K562 (cell line): ENCODE data around the gene ENTREP1. TPM values are rescaled to one million over a fixed set of nuclear protein-coding genes. Genes with fewer than 3 reads are reported as not detected.

Experiments
- BACH1 ChIP-seq: fragments of 200-800 bp; sonication (Bioruptor generic); IDR thresholded peaks from 2 replicates; pipeline ENCODE4 v1.6.1; 2016; ENCODE audit warnings: missing genetic modification characterization, missing compliant biosample characterization
- ELF1 ChIP-seq: fragments of 200-800 bp; sonication (Bioruptor generic); IDR thresholded peaks from 2 replicates; pipeline ENCODE4 v1.6.1; 2016; ENCODE audit warnings: missing genetic modification characterization, missing compliant biosample characterization
- ERF ChIP-seq: fragments of 450-650 bp; formaldehyde crosslinking; IDR thresholded peaks from 2 replicates; pipeline ENCODE4 v1.4.0; 2020; ENCODE audit warnings: mild to moderate bottlenecking, mixed read lengths
- FOSL1 ChIP-seq: fragments of 200-800 bp; sonication (Bioruptor generic); conservative IDR thresholded peaks from 2 replicates; pipeline ENCODE4 v1.6.1; 2016; ENCODE audit warnings: missing genetic modification characterization, missing compliant biosample characterization
- GABPA ChIP-seq: fragments of 200-800 bp; sonication (Bioruptor generic); conservative IDR thresholded peaks from 2 replicates; pipeline ENCODE4 v1.6.1; 2016; ENCODE audit warnings: low read depth, missing genetic modification characterization, missing compliant biosample characterization
- HDAC8 ChIP-seq: fragments of 450-650 bp; IDR thresholded peaks from 2 replicates; pipeline ENCODE4 v1.6.1; 2016; ENCODE audit warnings: mild to moderate bottlenecking, missing genetic modification characterization, moderate library complexity, missing compliant biosample characterization
- JUND ChIP-seq, 2 experiments: IDR thresholded peaks; 2 replicates in 1 of 2; 3 replicates in 1 of 2; pipeline ENCODE4 v1.6.1; 2011; ENCODE audit warnings: borderline replicate concordance in 2 of 2, low read depth in 2 of 2, low read length in 2 of 2, improper control_type of control experiment in 1 of 2, missing biosample characterization in 1 of 2, missing genetic modification characterization in 1 of 2, missing genetic modification reagents in 1 of 2
- KHSRP ChIP-seq: fragments of 450-650 bp; IDR thresholded peaks from 2 replicates; pipeline ENCODE4 v1.6.1; 2017
- MAFK ChIP-seq: IDR thresholded peaks from 2 replicates; pipeline ENCODE4 v1.6.1; 2011; ENCODE audit warnings: low read length, improper control_type of control experiment
- NR2C1 ChIP-seq, 2 experiments: fragments of 450-650 bp; IDR thresholded peaks; 2 replicates each; pipeline ENCODE4 v1.6.1; 2017; ENCODE audit warnings: mild to moderate bottlenecking in 2 of 2, antibody characterized with exemption in 1 of 2, inconsistent platforms in 1 of 2, missing compliant biosample characterization in 1 of 2, missing genetic modification characterization in 1 of 2
- NR2C2 ChIP-seq, 2 experiments: fragments of 200-800 bp in 1 of 2; sonication (Bioruptor generic) in 1 of 2; sonication (generic) in 1 of 2; formaldehyde crosslinking in 1 of 2; IDR thresholded peaks; 2 replicates each; pipeline versions ENCODE4 v1.6.1 to v1.8.0; 2016 to 2022; ENCODE audit warnings: mild to moderate bottlenecking in 1 of 2, missing compliant biosample characterization in 1 of 2, missing genetic modification characterization in 1 of 2, missing genetic modification reagents in 1 of 2
- NR4A1 ChIP-seq, 2 experiments: fragments of 250-450 bp in 1 of 2; fragments of 450-650 bp in 1 of 2; sonication (Bioruptor Pico) in 1 of 2; IDR thresholded peaks; 2 replicates each; pipeline versions ENCODE4 v1.4.0 to v1.6.1; 2016 to 2020; ENCODE audit warnings: mild to moderate bottlenecking in 2 of 2, missing compliant biosample characterization in 1 of 2, missing genetic modification characterization in 1 of 2, moderate library complexity in 1 of 2
- SAFB2 ChIP-seq: fragments of 200-400 bp; formaldehyde crosslinking; IDR thresholded peaks from 2 replicates; pipeline ENCODE4 v1.6.1; 2018; ENCODE audit warnings: borderline replicate concordance, low read length, low read depth, moderate library complexity; ENCODE audit not compliant: severe bottlenecking
- SNRNP70 ChIP-seq: fragments of 200-400 bp; formaldehyde crosslinking; optimal IDR thresholded peaks from 2 replicates; pipeline ENCODE3; 2017; ENCODE audit warnings: low read depth, low read length
- ZBTB7A ChIP-seq: IDR thresholded peaks from 2 replicates; pipeline ENCODE4 v1.6.1; 2011; ENCODE audit warnings: low read depth, mild to moderate bottlenecking, low read length, moderate library complexity, borderline replicate concordance; ENCODE audit not compliant: control insufficient read depth
- ZNF41 ChIP-seq: fragments of 250-450 bp; sonication (Bioruptor Pico); conservative IDR thresholded peaks from 2 replicates; pipeline ENCODE4 v1.4.0; 2020; ENCODE audit warnings: mild to moderate bottlenecking
- polyA plus RNA-seq, 8 experiments: library from polyadenylated mRNA; depleted of rRNA in 4 of 8; stranded (reverse) in 5 of 8; unstranded in 3 of 8; fragments of >200 nt; fragmentation: Nextera tagmentation in 2 of 8; fragmentation: Illumina TruSeq in 1 of 8; extraction: Ambion mirVana in 2 of 8; extraction: Trizol in 1 of 8; gene quantifications; 2 replicates each; pipeline versions ENCODE4 v1.2.1 to v1.2.3, GENCODE V29; 2011 to 2014; ENCODE audit warnings: inconsistent platforms in 1 of 8, missing spikeins in 1 of 8
- total RNA-seq, 7 experiments: library from RNA; depleted of rRNA in 6 of 7; stranded (reverse); fragments of >200 nt in 6 of 7; fragmentation: Illumina TruSeq in 2 of 7; extraction: Trizol in 2 of 7; gene quantifications; 2 replicates each; pipeline versions ENCODE4 v1.2.1 to v1.2.3, GENCODE V29; 2011 to 2021; ENCODE audit warnings: low replicate concordance in 1 of 7
- TF ChIP-seq, protein P1 (sequence below): fragments of 450-650 bp; formaldehyde crosslinking; conservative IDR thresholded peaks from 2 replicates; pipeline ENCODE4 v1.4.0; 2022; ENCODE audit warnings: mild to moderate bottlenecking, missing genetic modification characterization
- TF ChIP-seq, protein P2 (sequence below): IDR thresholded peaks from 2 replicates; pipeline ENCODE4 v1.6.1; 2014; ENCODE audit warnings: antibody characterized with exemption

The ENTREP1 gene
- total and polyA plus RNA-seq, 9 of the 15 experiments (the other 6 are each of a cell fraction or from before 2014, with no cell fraction given) = not detected

DNA sequence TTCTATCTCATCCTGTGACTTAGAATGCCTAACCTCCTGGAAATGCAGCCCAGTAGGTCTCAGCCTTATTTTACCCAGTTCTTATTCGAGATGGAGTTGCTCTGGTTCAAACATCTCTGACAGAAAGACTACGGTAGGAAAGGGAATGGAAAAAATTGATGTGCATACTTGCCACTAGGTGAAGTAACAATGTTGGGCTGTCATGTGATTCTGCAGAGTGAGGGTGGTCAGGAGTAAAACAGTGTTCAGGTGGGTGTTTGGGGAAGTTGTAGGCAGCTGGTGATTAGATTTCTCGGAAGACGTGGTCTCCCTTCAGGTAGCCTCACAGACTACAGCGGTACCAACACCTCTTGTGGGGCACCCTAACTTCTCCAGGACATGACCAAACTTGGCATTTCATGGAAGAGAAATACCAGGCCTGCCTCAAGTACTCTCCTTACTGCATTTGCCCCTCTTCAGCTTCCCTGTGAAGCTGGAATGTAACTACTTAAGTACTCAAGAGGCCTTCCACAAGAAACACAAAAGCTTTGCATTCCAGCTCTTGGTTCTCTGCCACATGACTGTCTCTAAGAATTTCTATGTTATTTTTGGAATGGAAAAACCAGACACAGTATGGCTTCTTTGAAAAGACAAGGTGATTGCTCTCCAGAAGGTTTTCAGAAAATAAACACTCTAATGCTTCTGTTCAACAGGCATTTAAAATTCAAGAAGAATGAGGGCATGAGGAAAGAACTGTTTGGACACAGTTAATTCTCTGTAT is 17.4 kb upstream of the ENTREP1 start (continued):
- TF ChIP-seq, protein P1, sequence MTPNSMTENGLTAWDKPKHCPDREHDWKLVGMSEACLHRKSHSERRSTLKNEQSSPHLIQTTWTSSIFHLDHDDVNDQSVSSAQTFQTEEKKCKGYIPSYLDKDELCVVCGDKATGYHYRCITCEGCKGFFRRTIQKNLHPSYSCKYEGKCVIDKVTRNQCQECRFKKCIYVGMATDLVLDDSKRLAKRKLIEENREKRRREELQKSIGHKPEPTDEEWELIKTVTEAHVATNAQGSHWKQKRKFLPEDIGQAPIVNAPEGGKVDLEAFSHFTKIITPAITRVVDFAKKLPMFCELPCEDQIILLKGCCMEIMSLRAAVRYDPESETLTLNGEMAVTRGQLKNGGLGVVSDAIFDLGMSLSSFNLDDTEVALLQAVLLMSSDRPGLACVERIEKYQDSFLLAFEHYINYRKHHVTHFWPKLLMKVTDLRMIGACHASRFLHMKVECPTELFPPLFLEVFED (CRISPR knock-in tag) = 0 out of 2 replicates have a peak, but pooled peaks have one; percentile 38
- TF ChIP-seq JUND (IDR thresholded peaks at IDR 0.05; ENCODE audit: borderline replicate concordance, low read depth, low read length) (no peak), JUND (tag; IDR thresholded peaks at IDR 0.05; ENCODE audit: borderline replicate concordance, low read depth, low read length) (no peak), GABPA (tag) (0 out of 2 replicates have a peak, but pooled peaks have one; percentile 24), MAFK (no peak), HDAC8 (peak; percentile 92), SAFB2 (no peak), ERF (CRISPR knock-in tag) (peak; percentile 69; the same call in 1 of the 2 replicates), NR4A1 (CRISPR knock-in tag; IDR thresholded peaks at IDR 0.05) (no peak), NR4A1 (tag; IDR thresholded peaks at IDR 0.05) (peak; percentile 92), FOSL1 (tag) (no peak), KHSRP (no peak), BACH1 (tag) (peak; percentile 58; the same call in 1 of the 2 replicates), ZNF41 (CRISPR knock-in tag) (0 out of 2 replicates have a peak, but pooled peaks have one; percentile 48), SNRNP70 (no peak), ZBTB7A (no peak), NR2C2 (CRISPR knock-in tag; IDR thresholded peaks at IDR 0.05) (no peak), NR2C2 (tag; IDR thresholded peaks at IDR 0.05) (0 out of 2 replicates have a peak, but pooled peaks have one; percentile 2), ELF1 (tag) (no peak), NR2C1 (IDR thresholded peaks at IDR 0.05) (no peak), NR2C1 (tag; IDR thresholded peaks at IDR 0.05) (peak; percentile 52)
- TF ChIP-seq, protein P2, sequence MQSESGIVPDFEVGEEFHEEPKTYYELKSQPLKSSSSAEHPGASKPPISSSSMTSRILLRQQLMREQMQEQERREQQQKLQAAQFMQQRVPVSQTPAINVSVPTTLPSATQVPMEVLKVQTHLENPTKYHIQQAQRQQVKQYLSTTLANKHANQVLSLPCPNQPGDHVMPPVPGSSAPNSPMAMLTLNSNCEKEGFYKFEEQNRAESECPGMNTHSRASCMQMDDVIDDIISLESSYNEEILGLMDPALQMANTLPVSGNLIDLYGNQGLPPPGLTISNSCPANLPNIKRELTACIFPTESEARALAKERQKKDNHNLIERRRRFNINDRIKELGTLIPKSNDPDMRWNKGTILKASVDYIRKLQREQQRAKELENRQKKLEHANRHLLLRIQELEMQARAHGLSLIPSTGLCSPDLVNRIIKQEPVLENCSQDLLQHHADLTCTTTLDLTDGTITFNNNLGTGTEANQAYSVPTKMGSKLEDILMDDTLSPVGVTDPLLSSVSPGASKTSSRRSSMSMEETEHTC = no peak
